GM12864 (cell line): Measurements from ENCODE around the gene VTI1A.

ENCODE experiments used
- DNase-seq: peaks from one replicate; pipeline ENCODE4 v3.0.0-alpha.2; 2011; ENCODE audit warnings: low read depth
- H3K4me3 ChIP-seq: 2 replicates; pipeline ENCODE4 v1.5.1; 2011; ENCODE audit warnings: mild to moderate bottlenecking, low read depth, low read length, control low read depth
- TF ChIP-seq, protein P1 (sequence below): IDR thresholded peaks from 2 replicates; pipeline ENCODE4 v1.5.1; 2011; ENCODE audit warnings: low read depth, mild to moderate bottlenecking, moderate library complexity, low read length, control low read depth, inconsistent platforms; ENCODE audit errors: missing control alignments

Gene VTI1A

DNA sequence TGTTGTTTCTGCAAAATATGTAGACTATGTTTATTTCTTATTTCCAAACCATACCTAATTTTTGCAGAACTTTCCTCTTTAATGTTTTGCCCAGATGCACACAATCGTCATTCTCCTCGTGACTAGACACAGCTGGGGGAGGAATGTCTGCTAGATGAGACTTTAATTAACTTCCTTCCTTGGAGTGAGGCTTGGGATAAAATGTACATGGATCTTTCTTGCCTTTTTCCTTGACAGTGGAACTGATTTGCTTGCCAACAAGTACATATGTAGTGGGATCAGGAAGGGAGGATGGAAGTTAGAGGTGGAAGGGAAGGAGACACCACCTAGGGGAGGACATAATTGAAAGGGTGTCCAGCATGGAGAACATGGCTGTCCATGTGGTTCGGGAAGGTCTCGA, 172.5 kb downstream of the VTI1A start:
- H3K4me3 ChIP-seq: no peak overlapping the region
- no peak for DNase-seq
- TF ChIP-seq, protein P1, sequence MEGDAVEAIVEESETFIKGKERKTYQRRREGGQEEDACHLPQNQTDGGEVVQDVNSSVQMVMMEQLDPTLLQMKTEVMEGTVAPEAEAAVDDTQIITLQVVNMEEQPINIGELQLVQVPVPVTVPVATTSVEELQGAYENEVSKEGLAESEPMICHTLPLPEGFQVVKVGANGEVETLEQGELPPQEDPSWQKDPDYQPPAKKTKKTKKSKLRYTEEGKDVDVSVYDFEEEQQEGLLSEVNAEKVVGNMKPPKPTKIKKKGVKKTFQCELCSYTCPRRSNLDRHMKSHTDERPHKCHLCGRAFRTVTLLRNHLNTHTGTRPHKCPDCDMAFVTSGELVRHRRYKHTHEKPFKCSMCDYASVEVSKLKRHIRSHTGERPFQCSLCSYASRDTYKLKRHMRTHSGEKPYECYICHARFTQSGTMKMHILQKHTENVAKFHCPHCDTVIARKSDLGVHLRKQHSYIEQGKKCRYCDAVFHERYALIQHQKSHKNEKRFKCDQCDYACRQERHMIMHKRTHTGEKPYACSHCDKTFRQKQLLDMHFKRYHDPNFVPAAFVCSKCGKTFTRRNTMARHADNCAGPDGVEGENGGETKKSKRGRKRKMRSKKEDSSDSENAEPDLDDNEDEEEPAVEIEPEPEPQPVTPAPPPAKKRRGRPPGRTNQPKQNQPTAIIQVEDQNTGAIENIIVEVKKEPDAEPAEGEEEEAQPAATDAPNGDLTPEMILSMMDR: no peak

DNA sequence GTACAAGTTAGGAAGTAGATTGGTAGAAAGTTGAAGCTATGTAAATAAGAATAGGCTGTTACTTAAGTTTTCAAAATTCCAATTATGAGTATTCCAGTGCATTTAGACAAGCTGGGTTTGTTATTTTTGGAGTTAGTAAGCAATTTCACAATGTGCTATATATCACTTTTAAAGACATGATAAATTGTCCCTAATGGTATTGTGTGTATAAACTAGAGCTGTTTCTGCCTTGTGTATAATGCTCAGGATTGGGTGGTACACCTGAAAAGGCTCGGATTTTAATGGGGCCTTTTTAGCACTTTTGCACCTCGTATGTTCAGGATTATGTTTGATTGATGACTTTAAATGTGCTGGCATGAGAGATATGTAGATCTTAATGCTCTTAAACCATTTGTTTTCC, 175.8 kb downstream of the VTI1A start:
- TF ChIP-seq, protein P1: no peak
- no peak for DNase-seq
- H3K4me3 ChIP-seq: no peak overlapping the region

DNA sequence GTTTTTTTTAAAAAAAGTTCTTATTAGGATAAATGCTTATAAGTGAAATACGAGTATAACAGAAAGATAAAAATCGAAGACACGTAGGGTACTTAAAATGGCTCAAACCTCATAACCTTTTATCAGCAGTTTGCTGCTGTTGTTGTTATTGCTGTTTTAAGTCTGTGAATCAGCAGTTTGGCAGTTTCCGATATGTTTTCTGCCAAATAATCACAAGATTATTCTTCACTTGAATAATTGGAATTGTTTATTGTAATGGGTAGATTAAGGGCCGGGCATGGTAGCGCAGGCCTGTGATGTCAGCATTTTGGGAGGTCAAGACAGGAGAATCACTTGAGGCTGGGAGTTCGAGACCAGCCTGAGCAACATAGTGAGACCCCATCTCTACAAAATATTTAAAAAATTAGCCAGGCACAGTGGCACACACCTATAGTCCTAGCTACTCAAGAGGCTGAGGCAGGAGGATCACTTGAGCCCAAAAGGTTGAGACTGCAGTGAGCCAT, 177.6 kb downstream of the VTI1A start:
- TF ChIP-seq, protein P1: no peak
- no peak for DNase-seq
- H3K4me3 ChIP-seq: no peak overlapping the region

DNA sequence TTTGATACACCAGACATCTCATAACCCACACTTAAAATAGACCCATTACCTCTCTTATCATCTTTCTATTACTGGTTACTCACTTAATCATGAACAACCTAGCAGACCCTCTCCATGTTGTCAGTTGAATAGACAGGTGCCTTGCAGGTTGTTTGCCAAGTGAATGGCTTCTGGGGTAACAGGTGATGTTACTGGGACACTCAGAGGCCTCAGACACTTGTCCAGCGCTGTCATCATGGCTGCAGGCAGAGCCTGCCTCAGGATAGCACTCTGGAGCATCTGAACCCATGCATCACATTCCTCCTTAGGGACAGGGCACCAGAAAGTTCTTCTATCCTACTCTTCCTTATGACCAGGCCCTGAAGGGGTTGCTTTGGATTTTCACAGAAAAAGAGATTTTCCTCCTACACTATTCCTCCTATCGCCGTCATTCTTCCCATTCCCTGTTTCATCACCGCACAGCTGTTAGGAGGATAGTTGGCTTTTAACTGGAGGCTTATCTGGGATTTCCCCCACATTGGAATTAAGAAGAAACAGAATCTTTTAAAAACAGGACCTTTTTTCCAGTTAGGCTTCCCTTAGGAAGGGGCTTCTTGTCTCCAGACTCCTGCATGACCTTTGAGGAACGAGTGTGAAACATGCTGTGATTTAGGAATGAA, 182.1 kb downstream of the VTI1A start:
- DNase-seq: no peak

DNA sequence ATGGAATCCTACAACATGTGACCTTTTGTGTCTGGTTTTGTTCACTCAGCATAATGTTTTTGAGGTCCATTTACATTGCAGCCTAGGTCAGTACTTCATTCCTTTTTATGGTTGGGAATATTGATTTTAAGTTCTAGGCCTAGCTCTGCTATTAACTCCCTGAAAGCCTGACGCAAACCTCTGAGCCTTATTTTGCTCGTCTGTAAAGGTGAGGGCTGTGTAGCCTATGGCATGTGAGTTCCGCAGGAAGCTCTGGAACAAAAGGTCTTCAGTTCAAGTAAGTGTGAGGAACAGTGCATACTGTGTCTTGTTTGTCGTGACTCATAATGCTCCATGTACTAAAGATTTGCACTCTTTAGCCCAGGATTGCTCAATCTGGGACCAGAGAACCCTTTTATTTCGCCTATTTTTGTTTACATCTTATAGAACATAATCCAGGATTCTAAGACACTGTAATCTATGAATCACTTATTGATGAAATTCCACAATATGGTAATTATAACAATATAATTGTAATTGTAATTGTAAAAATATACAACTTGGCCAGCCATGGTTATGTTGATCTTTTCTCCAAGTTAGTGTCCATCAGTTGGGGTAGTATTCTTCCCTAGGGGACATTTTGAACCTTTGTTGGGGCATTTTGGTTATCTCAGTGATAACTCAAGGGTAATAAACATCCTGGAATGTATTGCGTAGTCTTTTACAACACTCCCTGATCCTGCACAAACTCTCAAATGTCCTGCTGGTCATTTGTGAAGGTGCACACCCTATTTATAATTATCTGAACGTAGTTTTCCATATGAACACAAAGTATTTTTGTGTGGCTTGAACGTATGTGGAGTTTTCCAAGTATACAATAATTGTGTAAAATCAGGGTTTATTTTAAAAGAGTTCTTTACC, 184.7 kb downstream of the VTI1A start:
- no peak for DNase-seq
- TF ChIP-seq, protein P1: no peak
- H3K4me3 ChIP-seq: no peak overlapping the region

More for the DNA sequence above, 182.1 kb downstream of the VTI1A start:
- no peak overlapping the region for H3K4me3 ChIP-seq
- TF ChIP-seq, protein P1: no peak

DNA sequence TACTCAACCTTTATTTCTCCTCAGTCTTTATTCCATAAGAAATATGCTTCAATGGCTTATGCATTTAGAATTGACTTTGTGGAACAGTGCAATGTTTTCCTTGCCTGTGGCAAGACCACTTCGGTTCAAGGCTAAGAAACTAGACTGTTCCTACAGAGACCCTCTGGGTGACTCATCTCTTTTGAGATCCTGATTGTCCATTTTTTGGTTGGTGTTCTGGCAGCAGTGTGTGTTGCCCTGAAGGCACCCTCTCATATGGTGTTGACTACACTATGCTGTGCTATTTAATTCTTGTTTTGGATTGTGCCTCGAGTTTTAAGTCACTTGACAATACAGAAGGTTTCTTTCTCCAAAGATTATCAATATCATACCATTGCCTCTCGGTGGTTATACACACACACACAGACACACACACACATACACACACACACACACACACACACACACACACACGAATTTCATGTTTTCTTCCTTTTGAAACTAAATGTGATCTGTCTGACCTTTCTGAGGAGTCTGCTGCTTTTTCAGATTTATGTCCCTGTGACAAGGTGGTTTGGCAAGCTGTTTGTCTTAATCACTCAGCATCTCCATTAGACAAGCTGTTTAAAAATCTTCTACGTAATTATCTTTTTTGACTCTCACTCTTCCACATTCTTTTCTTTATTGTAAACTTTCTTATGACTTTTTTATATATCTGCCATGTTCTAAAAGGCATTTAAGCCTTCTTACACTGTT, 187.2 kb downstream of the VTI1A start:
- H3K4me3 ChIP-seq: no peak overlapping the region
- no peak for DNase-seq
- TF ChIP-seq, protein P1: no peak
